H1 (cell line): Measurements from ENCODE around the gene KRTAP5-1. TPM values are rescaled to one million over a fixed set of nuclear protein-coding genes. Genes with fewer than 3 reads are reported as not detected.
A peak's percentile ranks its signal among the peaks of the same experiment; 100 is the strongest.

Experiments used
- CTCF ChIA-PET: fragments of 300-600 bp; sonication (Branson Sonifier 250); formaldehyde crosslinking; loops from one replicate; lab custom pipeline; 2021; ENCODE audit not compliant: partially characterized antibody; lab: Charles Lee
- POLR2A ChIA-PET: fragments of 300-600 bp; sonication (Branson Sonifier 250); formaldehyde crosslinking; loops from one replicate; lab custom pipeline; 2021; ENCODE audit warnings: inconsistent platforms; ENCODE audit not compliant: partially characterized antibody; lab: Charles Lee
- DNase-seq, 2 experiments: peaks; one replicate each; pipeline versions ENCODE4 v3.0.0 to v3.0.0-alpha.2; 2010 to 2022; ENCODE audit warnings: low spot score in 2 of 2, low read depth in 1 of 2, mixed read lengths in 1 of 2
- FAIRE-seq: peaks from 2 replicates; lab custom pipeline; 2011; peaks lifted over from hg19 to GRCh38; lab: Jason Lieb, UNC
- H2AFZ ChIP-seq: 2 replicates; pipeline ENCODE4 v1.8.1; 2012; ENCODE audit warnings: low read length, inconsistent platforms
- H2AK5ac ChIP-seq: 2 replicates; pipeline ENCODE4 v1.6.1; 2013; ENCODE audit warnings: low read depth, low read length
- H2BK120ac ChIP-seq: replicated peaks from 2 replicates; pipeline ENCODE3; 2013; ENCODE audit warnings: low read depth, low read length, inconsistent platforms
- H2BK12ac ChIP-seq: 2 replicates; pipeline ENCODE4 v1.6.1; 2013; ENCODE audit warnings: low read depth, low read length
- H2BK15ac ChIP-seq: 2 replicates; pipeline ENCODE4 v1.6.1; 2013; ENCODE audit warnings: low read length
- H2BK20ac ChIP-seq: 2 replicates; pipeline ENCODE4 v1.6.1; 2013; ENCODE audit warnings: low read length
- H2BK5ac ChIP-seq: 2 replicates; pipeline ENCODE4 v1.6.1; 2013; ENCODE audit warnings: low read depth, low read length
- H3K14ac ChIP-seq: 2 replicates; pipeline ENCODE4 v1.6.1; 2013; ENCODE audit warnings: inconsistent platforms; ENCODE audit not compliant: insufficient read length
- H3K18ac ChIP-seq: 2 replicates; pipeline ENCODE4 v1.6.1; 2013; ENCODE audit warnings: low read length; ENCODE audit errors: extremely low read depth
- H3K23ac ChIP-seq: 2 replicates; pipeline ENCODE4 v1.6.1; 2013; ENCODE audit warnings: inconsistent platforms; ENCODE audit not compliant: insufficient read length
- H3K23me2 ChIP-seq: 2 replicates; pipeline ENCODE4 v1.6.1; 2013; ENCODE audit warnings: low read depth, low read length
- H3K27ac ChIP-seq: 2 replicates; pipeline ENCODE4 v1.6.1; 2011; ENCODE audit warnings: low read depth, low read length, inconsistent platforms
- H3K27me3 ChIP-seq, 4 experiments: replicated peaks in 1 of 4; 1 replicate in 1 of 4; 2 replicates in 3 of 4; pipeline versions ENCODE4 v1.6.1 to v1.8.1; 2011 to 2013; ENCODE audit warnings: low read length in 3 of 4, mild to moderate bottlenecking in 3 of 4, inconsistent platforms in 2 of 4, mixed read lengths in 2 of 4, moderate library complexity in 1 of 4; ENCODE audit not compliant: control insufficient read depth in 3 of 4, insufficient read depth in 3 of 4; ENCODE audit errors: extremely low read depth in 1 of 4
- H3K36me3 ChIP-seq, 4 experiments: 2 replicates each; pipeline versions ENCODE4 v1.6.1 to v1.8.1; 2011 to 2013; ENCODE audit warnings: mild to moderate bottlenecking in 4 of 4, low read length in 3 of 4, moderate library complexity in 2 of 4, control low read depth in 1 of 4, inconsistent platforms in 1 of 4; ENCODE audit not compliant: insufficient read depth in 4 of 4, control insufficient read depth in 2 of 4
- H3K4ac ChIP-seq: replicated peaks from 2 replicates; pipeline ENCODE3; 2013; ENCODE audit warnings: low read length, low read depth, mixed read lengths, inconsistent platforms; ENCODE audit not compliant: insufficient read length
- H3K4me1 ChIP-seq, 4 experiments: replicated peaks in 1 of 4; 1 replicate in 1 of 4; 2 replicates in 3 of 4; pipeline versions ENCODE4 v1.6.1 to v1.8.1; 2011 to 2013; ENCODE audit warnings: low read length in 3 of 4, inconsistent platforms in 2 of 4, mixed read lengths in 1 of 4; ENCODE audit not compliant: insufficient read depth in 4 of 4, control insufficient read depth in 3 of 4
- H3K4me2 ChIP-seq, 2 experiments: 2 replicates each; pipeline versions ENCODE4 v1.6.1 to v1.8.1; 2011 to 2013; ENCODE audit warnings: low read depth in 2 of 2, low read length in 2 of 2, control low read depth in 1 of 2, inconsistent platforms in 1 of 2, mild to moderate bottlenecking in 1 of 2; ENCODE audit not compliant: insufficient read depth in 1 of 2
- H3K4me3 ChIP-seq, 4 experiments: fragments of 200-600, 300-600 bp in 1 of 4; sonication (generic), shearing (Covaris generic), sonication (Bioruptor Twin) in 1 of 4; 2 replicates each; pipeline versions ENCODE4 v1.5.1 to v1.8.1; 2011 to 2016; ENCODE audit warnings: low read length in 4 of 4, low read depth in 3 of 4, control low read depth in 2 of 4, inconsistent platforms in 2 of 4, mild to moderate bottlenecking in 2 of 4, mixed read lengths in 1 of 4, moderate library complexity in 1 of 4; ENCODE audit not compliant: insufficient read depth in 2 of 4; ENCODE audit errors: extremely low read depth in 1 of 4
- H3K56ac ChIP-seq: replicated peaks from 2 replicates; pipeline ENCODE3; 2013; ENCODE audit warnings: low read depth, mild to moderate bottlenecking, mixed read lengths, low read length, inconsistent platforms; ENCODE audit not compliant: insufficient read length
- H3K79me1 ChIP-seq: 2 replicates; pipeline ENCODE4 v1.6.1; 2013; ENCODE audit warnings: low read depth, low read length, control low read depth
- H3K79me2 ChIP-seq, 2 experiments: 2 replicates each; pipeline versions ENCODE4 v1.6.1 to v1.8.1; 2012 to 2013; ENCODE audit warnings: low read length in 2 of 2, mild to moderate bottlenecking in 2 of 2, inconsistent platforms in 1 of 2; ENCODE audit not compliant: insufficient read depth in 2 of 2, control insufficient read depth in 1 of 2
- H3K9ac ChIP-seq, 4 experiments: replicated peaks in 1 of 4; 1 replicate in 1 of 4; 2 replicates in 3 of 4; pipeline versions ENCODE4 v1.6.1 to v1.8.1; 2011 to 2013; ENCODE audit warnings: low read depth in 3 of 4, low read length in 3 of 4, control low read depth in 2 of 4, mild to moderate bottlenecking in 2 of 4, moderate library complexity in 2 of 4, inconsistent platforms in 1 of 4; ENCODE audit errors: extremely low read depth in 1 of 4
- H3K9me3 ChIP-seq, 2 experiments: 2 replicates each; pipeline versions ENCODE4 v1.6.1 to v1.8.1; 2012 to 2013; ENCODE audit warnings: mild to moderate bottlenecking in 2 of 2, moderate library complexity in 2 of 2, control low read depth in 1 of 2, inconsistent platforms in 1 of 2, low read depth in 1 of 2, low read length in 1 of 2, mixed read lengths in 1 of 2; ENCODE audit not compliant: insufficient read depth in 2 of 2
- H4K20me1 ChIP-seq, 2 experiments: replicated peaks in 1 of 2; 2 replicates each; pipeline versions ENCODE3 to v1.8.1; 2011 to 2013; ENCODE audit warnings: inconsistent platforms in 2 of 2, low read length in 2 of 2, mild to moderate bottlenecking in 1 of 2; ENCODE audit not compliant: insufficient read depth in 2 of 2, control insufficient read depth in 1 of 2
- H4K5ac ChIP-seq: 2 replicates; pipeline ENCODE4 v1.6.1; 2013; ENCODE audit warnings: low read length, low read depth, mixed read lengths, inconsistent platforms; ENCODE audit not compliant: insufficient read length
- H4K8ac ChIP-seq: 2 replicates; pipeline ENCODE4 v1.8.0; 2013; ENCODE audit warnings: mild to moderate bottlenecking, moderate library complexity, low read length, inconsistent platforms; ENCODE audit not compliant: insufficient read depth; ENCODE audit errors: extremely low read depth
- H4K91ac ChIP-seq: replicated peaks from 2 replicates; pipeline ENCODE3; 2013; ENCODE audit warnings: low read length, mixed read lengths, inconsistent platforms; ENCODE audit not compliant: insufficient read length
- ATF2 ChIP-seq: IDR thresholded peaks from 2 replicates; pipeline ENCODE4 v1.6.1; 2012; ENCODE audit warnings: low read length, inconsistent platforms
- CBX8 ChIP-seq: fragments of 300-800, 300-1000 bp; sonication (generic); IDR thresholded peaks from 2 replicates; pipeline ENCODE4 v1.7.1; 2016; ENCODE audit warnings: low read depth, low read length, borderline replicate concordance
- CEBPB ChIP-seq: IDR thresholded peaks from 2 replicates; pipeline ENCODE4 v1.6.1; 2012; ENCODE audit warnings: low read depth, low read length
- CREB1 ChIP-seq: IDR thresholded peaks from 2 replicates; pipeline ENCODE4 v1.6.1; 2012; ENCODE audit warnings: inconsistent platforms
- CTCF ChIP-seq, 3 experiments: IDR thresholded peaks; 1 replicate in 2 of 3; 2 replicates in 1 of 3; pipeline versions ENCODE4 v1.5.1 to v1.6.1; 2011; ENCODE audit warnings: low read length in 3 of 3, mild to moderate bottlenecking in 3 of 3, inconsistent platforms in 2 of 3, low read depth in 1 of 3, moderate library complexity in 1 of 3; ENCODE audit not compliant: insufficient read depth in 1 of 3; ENCODE audit errors: control extremely low read depth in 1 of 3
- KDM1A ChIP-seq: fragments of 200-600, 300-600 bp; sonication (generic); IDR thresholded peaks from 2 replicates; pipeline ENCODE4 v1.7.1; 2016; ENCODE audit warnings: mild to moderate bottlenecking, low read length, borderline replicate concordance
- NRF1 ChIP-seq: IDR thresholded peaks from 2 replicates; pipeline ENCODE4 v1.6.1; 2011; ENCODE audit warnings: mild to moderate bottlenecking, low read depth, low read length, improper control_type of control experiment
- SIN3A ChIP-seq, 2 experiments: IDR thresholded peaks in 1 of 2; conservative IDR thresholded peaks in 1 of 2; 2 replicates each; pipeline ENCODE4 v1.6.1; 2011 to 2012; ENCODE audit warnings: low read length in 2 of 2, improper control_type of control experiment in 1 of 2, low read depth in 1 of 2, mild to moderate bottlenecking in 1 of 2
- ZNF274 ChIP-seq: IDR thresholded peaks from 2 replicates; pipeline ENCODE4 v1.7.0; 2012; ENCODE audit warnings: low read length, borderline replicate concordance; ENCODE audit errors: extremely low read depth
- WGBS, 2 experiments: shearing (Covaris generic) in 1 of 2; methylation state at CpG; one replicate each; pipeline versions ENCODE4 v1.1.6 to v1.1.7; 2013 to 2015; ENCODE audit warnings: low lambda C conversion rate in 2 of 2, mixed read lengths in 2 of 2, inconsistent platforms in 1 of 2, low coverage in 1 of 2, missing lambda C conversion rate in 1 of 2; ENCODE audit not compliant: insufficient replicate concordance in 2 of 2, insufficient coverage in 1 of 2, insufficient read length in 1 of 2; ENCODE audit errors: extremely low coverage in 1 of 2, missing lambda C conversion rate in 1 of 2; 5-methylcytosine and 5-hydroxymethylcytosine counted together
- polyA plus RNA-seq, 7 experiments: library from polyadenylated mRNA; depleted of rRNA in 3 of 7; stranded (reverse) in 5 of 7; unstranded in 2 of 7; fragments of >200 nt in 5 of 7; fragments of 200-250 nt in 2 of 7; gene quantifications; 1 replicate in 5 of 7; 2 replicates in 1 of 7; 4 replicates in 1 of 7; pipeline versions ENCODE4 v1.2.1 to v1.2.3, GENCODE V29; 2011 to 2013; ENCODE audit warnings: missing spikeins in 2 of 7, mixed read lengths in 2 of 7
- total RNA-seq: library from RNA; stranded (reverse); fragmentation: NEBNext Ultra II Directional; extraction: Animal tissue kit (Norgen Biotek cat#: 25700); gene quantifications from 2 replicates; pipeline ENCODE4 v1.2.1, GENCODE V29; 2021

Gene KRTAP5-1
- total and polyA plus RNA-seq, 2 of the 8 experiments (the other 6 are each of a cell fraction or from before 2014, with no cell fraction given) = not detected

- ChIA-PET CTCF (interaction anchor here (0.6 to 3.2 kb wide), 6 partner anchors 18 to 156 kb away, joined by 3 to 19 read pairs (median 4); no protein-coding TSS in a partner anchor), POLR2A (no interaction called here)
- peaks cover 0 to 2% of the 10 kb centered on the region in 2 experiments for H4K20me1 ChIP-seq
- H4K8ac ChIP-seq = peak overlapping the region; percentile 2; the same call in 1 of the 2 replicates
- H3K9ac ChIP-seq = no peak overlapping the region
- no peak overlapping the region for H3K4me2 ChIP-seq
- H2BK12ac ChIP-seq = no peak overlapping the region
- H3K4me3 ChIP-seq = no peak overlapping the region
- H3K9me3 ChIP-seq = no peaks in the 10 kb centered on the region
- 0 out of 2 replicates have a peak, but pooled peaks cover 2% of the 10 kb centered on the region for H3K79me1 ChIP-seq
- H3K23ac ChIP-seq = no peak overlapping the region
- FAIRE-seq = no peak
- no peak overlapping the region for H4K5ac ChIP-seq
- H3K18ac ChIP-seq = no peak overlapping the region
- no peak overlapping the region for H2BK120ac ChIP-seq
- H2AFZ ChIP-seq = no peak overlapping the region
- H2BK5ac ChIP-seq = no peak overlapping the region
- DNase-seq = no peak
- no peak overlapping the region for H3K27ac ChIP-seq
- H3K56ac ChIP-seq = no peak overlapping the region
- no peak overlapping the region for H3K4ac ChIP-seq
- peaks cover 12% of the 10 kb centered on the region; the same call in 1 of the 2 replicates for H3K23me2 ChIP-seq
- H3K79me2 ChIP-seq = peaks cover 0 to 3% of the 10 kb centered on the region in 2 experiments; a peak in 1 of 4 replicates
- H3K36me3 ChIP-seq = no peaks in the 10 kb centered on the region
- 0 out of 2 replicates have a peak overlapping the region, but pooled peaks have one; percentile 61 for H2BK15ac ChIP-seq
- H4K91ac ChIP-seq = no peak overlapping the region
- H2BK20ac ChIP-seq = no peak overlapping the region
- no peak overlapping the region for H2AK5ac ChIP-seq
- peaks cover 0 to 18% (median 12%) of the 10 kb centered on the region in 4 experiments; a peak in 6 of 7 replicates for H3K4me1 ChIP-seq
- 80% methylated on average over 7 of the region's 10 CpGs; no CpG with 5 or more reads in 1 of the 2 experiments for WGBS, 2 experiments
- H3K27me3 ChIP-seq = peaks cover 6 to 37% (median 27%) of the 10 kb centered on the region in 4 experiments
- H3K14ac ChIP-seq = no peak overlapping the region
- TF ChIP-seq SIN3A (conservative IDR thresholded peaks at IDR 0.05 in 1 of 2, IDR thresholded peaks at IDR 0.05 in 1 of 2; ENCODE audit: low read depth in 1 of 2, low read length in 2 of 2) = no peak
- TF ChIP-seq CEBPB = no peak
- TF ChIP-seq CTCF (IDR thresholded peaks at IDR 0.05; ENCODE audit: control extremely low read depth in 1 of 3, insufficient read depth in 1 of 3, low read depth in 1 of 3, low read length in 3 of 3) = no peak
- no peak for TF ChIP-seq NRF1
- no peak for TF ChIP-seq KDM1A
- no peak for TF ChIP-seq ZNF274
- no peak for TF ChIP-seq CREB1
- TF ChIP-seq ATF2 = no peak
- no peak for TF ChIP-seq CBX8
Measured at GRCh38 chr11:1542267-1542666, 42.8 kb downstream of the KRTAP5-1 start.
